ENCODE measurements around the gene ACACB.

Gene ACACB

GRCh38 chr12:109110988-109111495 is 5.3 kb upstream of the ACACB start:
- DNase-seq = peak; percentile 51

GRCh38 chr12:109112720-109113465 is 3.5 kb upstream of the ACACB start:
- DNase-seq = no peak

GRCh38 chr12:109113661-109114321 is 2.6 kb upstream of the ACACB start:
- no peak for DNase-seq

- no peak for DNase-seq
Measured at GRCh38 chr12:109114644-109115043, 1.7 kb upstream of the ACACB start.

GRCh38 chr12:109115404-109115757 is 1.0 kb upstream of the ACACB start:
- DNase-seq = no peak

DNA sequence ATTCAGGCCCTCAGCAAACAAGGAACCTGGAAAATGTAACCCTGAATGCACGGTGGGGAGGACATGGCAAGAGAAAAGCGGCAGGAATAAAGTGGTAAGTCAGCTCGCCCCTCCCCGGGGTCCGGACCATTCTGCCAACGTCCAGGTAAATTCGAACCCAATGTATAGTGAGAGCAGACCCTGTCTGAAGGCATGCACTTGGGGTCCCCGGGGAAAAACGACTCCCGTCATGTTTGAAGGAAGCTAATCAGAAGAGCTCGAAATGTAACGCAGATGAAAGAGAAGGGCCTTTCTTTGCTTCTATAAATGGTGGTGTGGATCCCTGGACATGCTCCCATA is 193 bp downstream of the ACACB start:
- DNase-seq = no peak

DNA sequence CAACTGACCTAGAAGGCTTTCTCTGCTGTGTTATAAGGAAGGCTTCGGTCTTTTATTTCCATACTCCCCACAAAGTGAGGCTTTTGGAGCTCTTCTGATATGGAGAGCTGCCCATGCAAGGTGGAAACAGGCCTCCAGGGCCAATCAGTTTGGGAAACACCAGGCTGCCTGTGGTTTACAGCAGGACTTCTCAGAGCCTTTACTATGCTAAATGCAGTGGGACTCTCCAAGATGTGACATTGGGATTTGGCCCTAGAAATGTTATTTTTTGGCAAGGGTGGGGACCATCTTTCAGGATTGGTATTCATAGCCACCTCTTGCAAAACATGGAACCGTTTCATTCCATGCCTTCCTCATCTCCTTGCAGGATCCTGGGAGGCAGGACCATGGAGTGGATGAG is 3.7 kb downstream of the ACACB start:
- DNase-seq = no peak

DNA sequence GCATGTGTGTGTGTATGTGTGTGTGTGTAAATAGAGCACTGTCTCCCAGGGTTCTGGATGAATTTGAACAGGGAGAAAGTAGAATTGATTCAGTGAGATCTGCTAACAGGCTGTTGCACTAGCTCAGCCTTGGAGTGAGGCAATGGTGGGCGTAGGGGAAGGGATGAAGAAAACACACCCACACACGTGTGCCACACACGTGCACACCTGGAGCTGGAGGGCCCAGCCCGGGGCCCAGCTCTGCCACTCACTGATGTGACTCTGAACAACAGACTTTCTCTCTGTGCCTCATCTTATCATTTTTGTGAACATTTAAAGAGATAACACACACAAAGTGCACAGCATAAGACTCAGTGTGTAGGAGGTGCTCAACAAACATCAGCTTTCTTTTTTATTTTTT is 4.2 kb downstream of the ACACB start:
- DNase-seq = no peak

- no peak for DNase-seq
Measured at GRCh38 chr12:109121346-109121880, 5.0 kb downstream of the ACACB start.

GRCh38 chr12:109124878-109125648 is 8.7 kb downstream of the ACACB start:
- DNase-seq = no peak

DNA sequence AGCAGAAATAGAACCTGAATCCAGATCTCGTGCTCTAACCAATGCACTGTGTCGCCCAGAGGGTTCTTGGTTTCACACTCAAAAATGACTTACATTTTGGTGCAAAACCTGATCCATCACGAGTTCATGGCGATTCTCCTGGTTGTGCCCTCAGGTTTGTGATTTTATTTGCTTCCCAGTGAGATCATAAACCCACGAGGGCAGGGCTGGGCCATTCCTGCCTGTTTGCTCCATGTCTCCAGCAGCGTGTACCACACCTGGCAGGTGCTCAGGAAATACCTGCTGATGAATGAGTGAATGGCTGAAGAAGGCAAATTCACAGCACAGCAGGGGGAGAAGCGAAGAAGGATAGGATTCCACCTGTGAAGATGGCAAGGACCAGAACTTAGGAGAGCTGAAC is 9.4 kb downstream of the ACACB start:
- DNase-seq = no peak

- no peak for DNase-seq
Measured at GRCh38 chr12:109126784-109127183, 10.4 kb downstream of the ACACB start.

DNA sequence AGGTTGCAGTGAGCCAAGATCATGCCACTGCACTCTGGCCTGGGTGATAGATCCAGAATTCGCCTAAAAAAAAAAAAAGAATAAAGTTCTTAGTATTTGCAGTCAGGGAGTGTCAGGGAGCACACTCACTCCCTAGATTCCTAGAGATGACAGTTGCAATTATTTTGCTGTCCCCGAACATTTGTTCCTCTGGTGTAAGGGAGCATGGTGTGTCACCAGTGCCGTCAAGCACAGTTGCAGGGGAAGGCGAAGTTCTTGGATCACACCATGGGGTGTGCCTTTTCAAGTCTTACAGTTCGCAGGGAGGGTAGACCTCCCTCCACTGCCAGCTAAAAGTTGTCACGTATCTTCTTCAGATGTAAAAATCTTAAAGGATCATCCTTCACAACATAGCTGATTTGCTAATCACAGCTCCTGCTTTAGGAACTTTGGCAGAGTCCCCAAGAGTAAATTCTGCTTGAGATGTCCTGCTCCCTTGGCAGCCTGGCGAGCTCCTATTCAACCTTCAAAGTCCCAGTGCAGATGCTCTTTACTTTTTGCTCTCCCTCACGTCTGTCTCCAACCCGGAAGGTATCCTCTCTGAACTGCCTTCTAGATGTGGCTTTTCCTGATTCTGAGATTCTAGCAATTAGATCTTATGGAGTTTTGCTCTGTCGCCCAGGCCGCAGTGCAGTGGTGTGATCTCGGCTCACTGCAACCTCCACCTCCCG is 11.3 kb downstream of the ACACB start:
- DNase-seq = no peak

DNA sequence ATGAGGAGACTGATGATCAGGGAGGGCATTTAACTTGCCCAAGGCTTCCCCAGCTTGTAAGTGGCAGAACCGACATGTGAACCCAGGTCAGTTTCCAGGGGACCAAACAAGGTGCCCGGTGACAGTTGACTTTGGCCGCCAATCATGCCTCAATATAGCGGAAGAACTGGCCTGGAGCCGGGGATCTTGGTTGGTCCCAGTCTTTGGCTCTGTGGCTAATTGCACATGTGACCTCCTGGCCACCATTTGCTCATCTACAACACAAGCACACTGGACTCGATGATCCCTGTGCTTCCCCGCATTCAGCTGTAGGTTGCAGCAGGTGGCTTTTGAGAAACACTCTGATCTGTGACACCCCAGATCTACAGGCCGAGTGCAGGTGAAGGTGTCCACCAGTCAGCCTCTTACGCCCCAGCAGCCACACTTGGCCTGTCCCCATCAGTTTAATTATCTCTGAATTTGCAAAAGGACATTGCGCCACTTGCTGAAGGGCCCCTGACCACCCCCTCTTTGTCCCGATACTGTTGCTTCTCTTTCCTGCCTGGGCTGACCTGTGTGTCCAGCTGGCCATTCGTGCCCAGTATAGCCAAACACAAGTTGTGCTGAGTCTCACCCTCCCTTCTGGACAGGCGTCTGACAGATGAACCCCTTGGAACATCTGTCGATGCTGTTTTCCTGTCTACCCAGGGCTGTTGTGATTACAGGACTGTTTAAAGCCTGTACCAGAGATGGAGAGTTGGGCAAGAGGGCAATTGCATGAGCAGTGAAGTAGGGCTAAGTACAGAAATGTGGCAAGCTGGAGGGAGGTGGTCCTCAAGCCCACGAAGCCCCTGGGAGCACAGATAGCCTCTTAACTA is 14.1 kb downstream of the ACACB start:
- DNase-seq = no peak

GRCh38 chr12:109131154-109132050 is 15.0 kb downstream of the ACACB start:
- DNase-seq = no peak

GRCh38 chr12:109134186-109134917 is 18.0 kb downstream of the ACACB start:
- DNase-seq = no peak

- no peak for DNase-seq
Measured at GRCh38 chr12:109137055-109137454, 20.7 kb downstream of the ACACB start.

- DNase-seq = no peak
Measured at GRCh38 chr12:109139360-109139759, 23.0 kb downstream of the ACACB start.

DNA sequence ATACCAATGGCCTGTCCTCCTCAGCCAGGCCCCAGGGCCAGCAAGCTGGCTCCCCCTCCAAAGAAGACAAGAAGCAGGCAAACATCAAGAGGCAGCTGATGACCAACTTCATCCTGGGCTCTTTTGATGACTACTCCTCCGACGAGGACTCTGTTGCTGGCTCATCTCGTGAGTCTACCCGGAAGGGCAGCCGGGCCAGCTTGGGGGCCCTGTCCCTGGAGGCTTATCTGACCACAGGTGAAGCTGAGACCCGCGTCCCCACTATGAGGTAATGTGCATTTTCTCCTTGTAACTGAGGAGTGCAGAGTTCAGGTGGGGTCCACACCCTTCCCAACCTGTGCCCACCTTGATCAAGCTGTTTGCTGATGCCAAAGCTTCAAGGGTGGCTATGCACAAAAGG is 23.4 kb downstream of the ACACB start:
- DNase-seq = no peak

DNA sequence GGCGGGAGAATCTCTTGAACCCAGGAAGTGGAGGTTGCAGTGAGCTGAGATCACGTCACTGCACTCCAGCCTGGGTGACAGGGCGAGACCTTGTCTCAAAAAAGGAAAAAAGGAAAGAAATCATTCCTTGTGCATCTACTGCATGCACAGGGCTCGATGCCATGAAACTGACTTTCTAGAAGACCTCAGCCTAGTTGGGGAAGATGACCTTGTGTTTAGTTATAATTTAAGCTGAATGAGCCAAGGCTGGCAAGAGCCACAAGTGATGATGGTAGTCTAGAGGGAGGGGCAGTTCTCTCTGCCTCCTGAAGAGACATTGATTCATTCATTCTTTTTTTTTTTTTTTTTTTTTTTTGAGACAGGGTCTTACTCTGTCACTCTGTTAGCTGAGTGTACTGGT is 24.2 kb downstream of the ACACB start:
- no peak for DNase-seq
